ENCODE data around the gene PELI1. TPM values are rescaled to one million over a fixed set of nuclear protein-coding genes. Genes with fewer than 3 reads are reported as not detected.

The PELI1 gene
- polyA plus RNA-seq, 10 donors = 13.1 to 25.3 (median 19.0) TPM

Other genes with a start within 250 kb of the PELI1 start
- 10 to 100 TPM; 19.8 to 30.6 (median 27.9) TPM for gene VPS54, start 125.0 kb downstream of the PELI1 start, polyA plus RNA-seq (ENCODE audit: insufficient read length in 10 of 10)

Data from muscle of back (tissue), 10 donors.